Stimulated activated CD4-positive, alpha-beta T cell treated with anti-CD3 and anti-CD28 coated beads, TNF-alpha, amount 100 ng/mL, for 48 hours (primary cell): ENCODE data around the gene MCCD1.
A peak's percentile ranks its signal among the peaks of the same experiment; 100 is the strongest.
"Not testable (repeated sequence)": the region's sequence is repeated elsewhere in the genome, so short reads cannot be mapped to it uniquely, and the experiment has no call there.

Experiments
- DNase-seq, 3 donors: peaks; one replicate each; pipeline ENCODE4 v3.0.0-alpha.2; 2020; ENCODE audit warnings: low read depth in 3 of 3

The MCCD1 gene

GRCh38 chr6:31543639-31544038 is 14.9 kb downstream of the MCCD1 start:
- DNase-seq: no peak

GRCh38 chr6:31544676-31545075 is 15.9 kb downstream of the MCCD1 start:
- no peak for DNase-seq

- DNase-seq: no peak
Observed at GRCh38 chr6:31545291-31545690, 16.5 kb downstream of the MCCD1 start.

GRCh38 chr6:31546339-31546957 is 17.7 kb downstream of the MCCD1 start, which contains the start of gene ATP6V1G2:
Gene ATP6V1G2, minus strand, starts transcription at chr6:31546608. Its CDS starts 49 bp downstream, at chr6:31546559.
- DNase-seq: peak; percentile 73 to 89 (median 81)

DNA sequence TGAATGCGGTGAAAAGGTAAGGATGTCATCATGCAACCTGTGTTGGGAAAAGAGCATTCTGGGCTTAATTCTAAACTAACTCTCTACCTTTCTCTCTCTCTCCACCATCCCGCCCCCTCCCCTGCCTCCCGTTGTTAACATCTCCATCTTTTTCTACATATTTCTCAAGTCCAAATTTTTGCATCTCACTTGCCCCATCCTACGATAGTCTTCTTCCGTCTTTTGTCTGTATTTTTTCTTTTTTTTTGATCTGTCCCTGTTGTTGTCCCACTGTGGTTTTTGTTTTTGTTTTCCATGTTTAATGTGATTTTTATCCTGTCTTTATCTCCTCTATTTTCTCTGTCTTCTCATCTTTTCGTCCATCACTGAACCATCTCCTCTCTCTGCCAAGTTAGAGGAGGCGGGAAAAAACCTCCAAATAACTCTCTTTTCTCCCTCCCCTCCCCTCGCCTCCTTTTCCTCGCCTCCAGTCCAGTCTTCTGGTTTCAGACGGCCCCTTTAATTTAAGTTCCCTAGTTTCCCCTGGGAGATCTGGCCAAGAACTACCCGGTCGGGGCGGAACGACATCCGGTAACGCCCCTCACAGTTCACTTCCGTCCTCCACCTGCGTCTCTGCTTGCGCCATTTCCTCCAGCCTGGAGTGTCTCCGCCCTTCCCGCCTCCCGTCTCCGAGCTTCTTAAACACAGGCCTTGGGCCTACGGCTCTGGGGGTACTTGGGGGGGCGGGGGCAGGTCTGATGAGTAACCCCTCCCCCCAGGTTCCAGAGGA is 18.4 kb downstream of the MCCD1 start, which contains the start of gene NFKBIL1:
TSS of gene NFKBIL1 (plus strand) at position 651 of the 769 bp plus-strand sequence. CDS start at position 738, 87 bp downstream.
- DNase-seq: peak; percentile 82 to 92 (median 88)

GRCh38 chr6:31547727-31548543 is 19.2 kb downstream of the MCCD1 start:
- DNase-seq: no peak

DNA sequence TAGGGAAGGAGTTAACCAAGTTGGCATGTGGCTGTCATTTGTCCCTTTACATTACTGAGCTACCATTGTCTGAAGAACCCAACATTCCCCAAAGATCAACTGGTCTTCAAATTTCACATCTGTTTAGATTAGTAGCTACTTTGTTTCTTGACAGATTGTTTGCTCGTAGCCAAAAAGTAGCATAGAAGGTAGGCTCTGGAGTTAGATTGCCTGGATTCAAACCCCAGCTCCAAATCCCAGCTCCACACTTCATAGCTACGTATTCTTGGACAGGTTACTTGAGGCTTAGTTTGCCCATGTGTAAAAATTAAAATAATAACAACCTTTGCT is 19.7 kb downstream of the MCCD1 start:
- DNase-seq: no peak

- not testable (repeated sequence) for DNase-seq
Observed at GRCh38 chr6:31551371-31551770, 22.6 kb downstream of the MCCD1 start.

DNA sequence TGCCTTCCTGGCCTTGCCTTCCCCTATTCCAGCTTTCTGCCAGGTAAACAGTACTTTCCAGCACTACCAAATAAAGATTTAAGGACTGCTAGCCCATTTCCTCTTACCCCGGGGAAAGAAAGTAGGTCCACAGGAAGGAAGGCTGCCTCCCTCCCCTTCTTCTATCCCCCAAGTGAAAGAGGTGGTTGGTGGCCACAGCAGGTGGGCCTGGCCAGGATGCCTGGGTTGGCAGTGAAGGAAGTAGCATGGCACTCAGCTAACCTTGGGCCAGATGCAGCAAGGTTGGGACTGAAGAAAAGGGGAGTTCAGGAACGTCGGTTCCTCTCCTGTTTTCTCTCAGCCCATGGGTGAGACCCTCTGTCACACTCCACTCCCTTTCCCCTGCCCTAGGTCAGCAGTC is 27.5 kb downstream of the MCCD1 start:
- DNase-seq: no peak

- DNase-seq: no peak
Observed at GRCh38 chr6:31557443-31558317, 28.9 kb downstream of the MCCD1 start.

DNA sequence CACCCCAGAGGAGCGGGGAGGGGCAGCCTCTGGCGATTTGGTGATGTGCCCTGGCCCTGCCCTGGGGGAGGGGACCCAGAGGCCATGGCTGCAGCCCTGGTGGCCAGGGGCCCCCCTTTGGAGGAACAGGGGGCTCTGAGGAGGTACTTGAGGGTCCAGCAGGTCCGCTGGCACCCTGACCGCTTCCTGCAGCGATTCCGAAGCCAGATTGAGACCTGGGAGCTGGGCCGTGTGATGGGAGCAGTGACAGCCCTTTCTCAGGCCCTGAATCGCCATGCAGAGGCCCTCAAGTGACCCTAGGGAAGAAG is 29.5 kb downstream of the MCCD1 start:
- no peak for DNase-seq

GRCh38 chr6:31558631-31559500 is 30.1 kb downstream of the MCCD1 start:
- no peak for DNase-seq

DNA sequence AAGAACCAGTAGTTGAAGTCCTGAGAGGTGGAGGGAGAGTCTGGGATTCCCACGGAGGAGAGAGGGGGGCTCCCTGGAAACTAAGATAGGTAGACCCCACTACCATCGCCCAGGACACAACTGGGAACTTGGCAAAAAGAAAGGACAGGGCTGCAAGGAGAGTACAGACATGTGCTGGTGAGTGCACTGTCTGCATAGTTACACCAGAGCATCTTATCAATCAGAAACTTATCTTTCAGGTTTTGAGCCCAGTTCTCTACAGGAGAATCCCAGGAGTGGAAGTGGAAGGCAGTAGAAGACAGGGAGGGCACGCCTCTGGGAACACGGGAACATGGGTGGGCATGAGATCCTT is 30.8 kb downstream of the MCCD1 start:
- no peak for DNase-seq

DNA sequence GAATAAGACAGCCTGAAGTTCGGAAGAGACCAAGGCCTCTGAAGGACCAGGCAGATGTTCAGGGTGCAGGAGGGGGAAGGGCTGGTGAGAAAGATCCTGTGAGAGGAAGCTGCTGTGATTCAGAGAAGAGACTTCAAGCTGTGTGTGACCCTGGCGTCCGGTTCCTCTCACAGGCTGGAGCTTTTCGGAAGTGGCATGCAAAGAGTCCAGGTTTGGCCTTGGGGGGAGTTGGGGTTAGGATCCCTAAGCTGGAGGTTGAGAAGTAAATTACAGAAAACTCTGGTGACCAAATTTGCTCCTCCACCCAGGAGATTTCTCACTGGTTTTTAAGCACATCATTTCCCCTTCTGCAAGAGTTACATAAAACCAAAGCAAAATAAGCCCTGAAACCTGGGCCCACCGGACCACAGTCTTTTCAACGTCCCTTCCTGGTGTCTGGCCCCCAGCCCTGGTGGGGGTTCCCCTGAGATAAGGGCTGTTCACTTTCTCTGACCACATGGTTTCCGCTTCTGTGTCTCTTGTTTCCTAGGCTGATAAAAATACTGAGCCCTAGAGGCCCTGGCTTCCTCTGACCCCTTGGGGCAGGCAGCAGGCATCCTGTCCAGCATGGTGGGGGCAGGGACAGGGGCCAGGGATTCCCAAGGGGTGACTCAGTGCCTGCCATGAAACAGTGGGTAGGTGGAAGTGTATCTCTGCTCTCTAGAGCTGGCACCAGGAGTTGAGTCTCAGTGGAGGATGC is 31.4 kb downstream of the MCCD1 start:
- DNase-seq: no peak

- no peak for DNase-seq
Observed at GRCh38 chr6:31560697-31561058, 31.9 kb downstream of the MCCD1 start.

DNA sequence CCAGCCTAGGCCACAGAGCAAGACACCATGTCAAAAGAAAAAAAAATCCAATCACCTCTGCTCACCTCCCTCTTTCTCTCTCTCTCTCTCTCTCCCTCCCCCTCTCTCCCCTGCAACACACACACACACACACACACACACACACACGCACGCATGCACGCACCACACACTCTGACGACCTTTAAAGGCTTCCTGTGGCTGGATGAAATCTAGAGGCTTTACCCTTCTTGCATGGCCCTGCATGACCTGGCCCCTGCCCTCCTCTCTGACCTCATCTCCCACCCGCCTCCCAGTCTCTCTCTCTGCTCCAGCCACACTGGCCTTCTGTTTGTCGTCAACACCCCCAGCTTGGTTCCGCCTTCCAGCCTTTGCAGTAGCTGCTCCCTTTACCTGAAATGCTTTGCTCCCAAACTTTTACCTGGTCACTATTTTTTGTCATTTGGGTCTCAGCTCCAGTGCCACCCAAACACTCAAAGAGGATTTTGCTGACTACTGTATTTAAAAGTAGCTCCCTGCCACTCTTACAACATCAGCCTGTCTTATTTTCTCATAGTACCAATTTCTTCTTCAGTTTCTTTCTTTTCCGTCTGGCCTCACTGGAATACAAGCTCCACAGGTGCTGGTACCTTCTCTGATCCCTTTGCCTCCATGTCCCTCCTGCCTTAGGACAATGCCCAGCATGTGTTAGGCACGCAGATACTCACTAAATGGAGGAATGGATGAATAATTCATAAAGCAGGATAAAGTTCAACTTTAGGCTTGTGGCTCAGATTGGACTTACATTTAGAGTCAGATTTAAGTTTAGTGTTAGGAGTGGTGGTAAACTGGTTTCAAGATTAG is 39.0 kb downstream of the MCCD1 start:
- no peak for DNase-seq

GRCh38 chr6:31568537-31568961 is 39.8 kb downstream of the MCCD1 start:
- DNase-seq: no peak

DNA sequence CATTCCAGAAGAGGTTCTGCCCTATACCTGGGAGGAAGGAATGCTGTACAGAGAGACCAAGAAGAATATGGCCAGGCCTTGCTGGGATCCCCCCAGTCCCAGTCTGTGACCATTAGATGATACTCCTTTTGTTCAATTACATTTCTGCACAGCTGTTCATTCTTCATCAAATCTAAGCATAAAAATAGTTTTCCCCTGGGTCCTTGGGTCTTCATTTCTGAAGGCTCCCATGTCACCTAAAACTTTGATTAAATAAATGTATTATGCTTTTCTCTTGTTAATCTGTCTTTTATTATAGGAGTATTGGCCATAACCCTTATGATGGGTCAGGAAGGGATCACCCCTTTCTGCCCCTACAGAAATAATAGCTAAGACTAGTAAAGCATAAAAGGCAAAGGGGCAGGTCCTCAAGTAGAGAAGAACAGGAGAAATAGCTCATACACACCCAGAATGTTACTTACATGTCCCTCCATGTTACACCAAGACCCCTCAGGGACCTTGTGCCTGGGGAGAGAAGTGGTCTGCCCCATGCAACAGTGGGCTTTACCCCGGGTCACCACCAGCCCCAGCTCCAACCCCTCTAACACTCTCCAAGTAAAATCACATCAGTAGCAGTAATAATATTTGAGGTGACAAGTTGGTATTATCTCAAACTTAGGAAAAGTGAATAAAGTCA is 41.2 kb downstream of the MCCD1 start:
- DNase-seq: no peak
